Measurements from ENCODE around the gene DAPK1. TPM values are rescaled to one million over a fixed set of nuclear protein-coding genes. Genes with fewer than 3 reads are reported as not detected.
"Not testable (repeated sequence)": the region's sequence is repeated elsewhere in the genome, so short reads cannot be mapped to it uniquely, and the experiment has no call there.

DAPK1 gene
- total and polyA plus RNA-seq, 4 donors = 33.0 to 301 (median 94.1) TPM

- 87 to 88% methylated on average over 6 of the region's 6 CpGs for WGBS, 2 donors
- Histone ChIP-seq H3K4me3 (no peak overlapping the region), H3K4me1 (ENCODE audit: control insufficient read depth in 5 of 5, insufficient read depth in 5 of 5, low read length in 5 of 5) (peaks cover 0 to 4% (median 0%) of the 10 kb centered on the region in 5 donors), H3K27me3 (ENCODE audit: control insufficient read depth in 3 of 3, insufficient read depth in 3 of 3, low read length in 2 of 3) (no peaks in the 10 kb centered on the region), H3K9me3 (ENCODE audit: control insufficient read depth in 4 of 4, insufficient read depth in 3 of 4, low read length in 3 of 4) (peaks cover 0 to 2% (median 0%) of the 10 kb centered on the region in 4 donors), H3K9ac (ENCODE audit: insufficient read depth in 1 of 2, low read length in 2 of 2) (no peak overlapping the region), H3K36me3 (ENCODE audit: control insufficient read depth in 4 of 4, insufficient read depth in 4 of 4, low read length in 4 of 4) (peaks cover 0 to 16% (median 5%) of the 10 kb centered on the region in 4 donors), H3K27ac (ENCODE audit: low read depth in 1 of 2, low read length in 1 of 2) (no peak overlapping the region)
- TF ChIP-seq CTCF (IDR thresholded peaks at IDR 0.05; ENCODE audit: control extremely low read depth, extremely low read depth) = no peak
- DNase-seq (peak in 1 of 3 donors; percentile 11), ATAC-seq (ENCODE audit: insufficient read depth, low FRiP score) (no peak)
Measured at GRCh38 chr9:87547671-87548081, 50.0 kb downstream of the DAPK1 start.

GRCh38 chr9:87548159-87548558, 50.5 kb downstream of the DAPK1 start:
- H3K36me3 ChIP-seq (ENCODE audit: control insufficient read depth in 4 of 4, insufficient read depth in 4 of 4, low read length in 4 of 4) = peaks cover 0 to 14% (median 4%) of the 10 kb centered on the region in 4 donors
- 96 to 97% methylated on average over 3 of the region's 3 CpGs for WGBS, 2 donors
- no peak overlapping the region for H3K27ac ChIP-seq (ENCODE audit: low read depth in 1 of 2, low read length in 1 of 2)
- no peak overlapping the region for H3K4me3 ChIP-seq
- no peak for TF ChIP-seq CTCF (IDR thresholded peaks at IDR 0.05; ENCODE audit: control extremely low read depth, extremely low read depth)
- H3K4me1 ChIP-seq (ENCODE audit: control insufficient read depth in 5 of 5, insufficient read depth in 5 of 5, low read length in 5 of 5) = peaks cover 0 to 8% (median 0%) of the 10 kb centered on the region in 5 donors
- peaks cover 0 to 2% (median 0%) of the 10 kb centered on the region in 4 donors for H3K9me3 ChIP-seq (ENCODE audit: control insufficient read depth in 4 of 4, insufficient read depth in 3 of 4, low read length in 3 of 4)
- no peak for ATAC-seq (ENCODE audit: insufficient read depth, low FRiP score)
- H3K9ac ChIP-seq (ENCODE audit: insufficient read depth in 1 of 2, low read length in 2 of 2) = no peak overlapping the region
- no peak for DNase-seq
- no peaks in the 10 kb centered on the region for H3K27me3 ChIP-seq (ENCODE audit: control insufficient read depth in 3 of 3, insufficient read depth in 3 of 3, low read length in 2 of 3)

GRCh38 chr9:87549088-87549487, 51.4 kb downstream of the DAPK1 start:
- not testable (repeated sequence) for DNase-seq; H3K4me3 ChIP-seq; H3K9ac ChIP-seq (ENCODE audit: insufficient read depth in 1 of 2, low read length in 2 of 2); ATAC-seq (ENCODE audit: insufficient read depth, low FRiP score); H3K9me3 ChIP-seq (ENCODE audit: control insufficient read depth in 4 of 4, insufficient read depth in 3 of 4, low read length in 3 of 4); H3K27ac ChIP-seq (ENCODE audit: low read depth in 1 of 2, low read length in 1 of 2); H3K27me3 ChIP-seq (ENCODE audit: control insufficient read depth in 3 of 3, insufficient read depth in 3 of 3, low read length in 2 of 3)
- peaks cover 0 to 14% (median 3%) of the 10 kb centered on the region in 5 donors for H3K4me1 ChIP-seq (ENCODE audit: control insufficient read depth in 5 of 5, insufficient read depth in 5 of 5, low read length in 5 of 5)
- peaks cover 0 to 14% (median 4%) of the 10 kb centered on the region in 4 donors for H3K36me3 ChIP-seq (ENCODE audit: control insufficient read depth in 4 of 4, insufficient read depth in 4 of 4, low read length in 4 of 4)
- 93 to 98% methylated on average over 2 of the region's 2 CpGs for WGBS, 2 donors

DNA sequence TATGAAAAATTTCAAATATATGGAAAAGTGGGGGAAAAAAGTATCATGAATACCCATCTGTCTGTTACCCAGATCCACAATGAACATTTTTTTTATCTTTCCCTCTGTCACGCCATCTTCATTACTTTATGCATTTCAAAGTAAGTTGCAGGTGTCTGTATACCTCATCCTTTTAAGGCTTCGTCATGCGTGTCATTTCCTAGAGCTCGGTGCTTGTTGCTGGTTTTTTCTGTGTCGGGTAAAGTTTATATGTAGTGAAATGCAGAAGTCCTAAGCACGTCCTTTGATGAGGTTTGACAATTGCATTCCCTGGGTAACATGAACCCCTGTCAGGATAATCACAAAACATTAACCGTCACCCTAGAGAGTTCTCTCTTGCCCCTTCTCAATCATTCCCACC, 52.1 kb downstream of the DAPK1 start:
- TF ChIP-seq CTCF (IDR thresholded peaks at IDR 0.05; ENCODE audit: control extremely low read depth, extremely low read depth) = no peak
- no peak overlapping the region for H3K27ac ChIP-seq (ENCODE audit: low read depth in 1 of 2, low read length in 1 of 2)
- H3K4me3 ChIP-seq = no peak overlapping the region
- ATAC-seq (ENCODE audit: insufficient read depth, low FRiP score) = no peak
- no peaks in the 10 kb centered on the region for H3K27me3 ChIP-seq (ENCODE audit: control insufficient read depth in 3 of 3, insufficient read depth in 3 of 3, low read length in 2 of 3)
- DNase-seq = no peak
- peaks cover 0 to 2% (median 0%) of the 10 kb centered on the region in 4 donors for H3K9me3 ChIP-seq (ENCODE audit: control insufficient read depth in 4 of 4, insufficient read depth in 3 of 4, low read length in 3 of 4)
- no peak overlapping the region for H3K9ac ChIP-seq (ENCODE audit: insufficient read depth in 1 of 2, low read length in 2 of 2)
- peaks cover 0 to 14% (median 3%) of the 10 kb centered on the region in 4 donors for H3K36me3 ChIP-seq (ENCODE audit: control insufficient read depth in 4 of 4, insufficient read depth in 4 of 4, low read length in 4 of 4)
- WGBS, 2 donors = 68 to 80% methylated on average over 7 of the region's 7 CpGs
- peaks cover 0 to 19% (median 6%) of the 10 kb centered on the region in 5 donors for H3K4me1 ChIP-seq (ENCODE audit: control insufficient read depth in 5 of 5, insufficient read depth in 5 of 5, low read length in 5 of 5)

Data from lung (tissue), 12 donors.